ENCODE results near the gene RABGAP1L.

- TF ChIP-seq, protein P1, sequence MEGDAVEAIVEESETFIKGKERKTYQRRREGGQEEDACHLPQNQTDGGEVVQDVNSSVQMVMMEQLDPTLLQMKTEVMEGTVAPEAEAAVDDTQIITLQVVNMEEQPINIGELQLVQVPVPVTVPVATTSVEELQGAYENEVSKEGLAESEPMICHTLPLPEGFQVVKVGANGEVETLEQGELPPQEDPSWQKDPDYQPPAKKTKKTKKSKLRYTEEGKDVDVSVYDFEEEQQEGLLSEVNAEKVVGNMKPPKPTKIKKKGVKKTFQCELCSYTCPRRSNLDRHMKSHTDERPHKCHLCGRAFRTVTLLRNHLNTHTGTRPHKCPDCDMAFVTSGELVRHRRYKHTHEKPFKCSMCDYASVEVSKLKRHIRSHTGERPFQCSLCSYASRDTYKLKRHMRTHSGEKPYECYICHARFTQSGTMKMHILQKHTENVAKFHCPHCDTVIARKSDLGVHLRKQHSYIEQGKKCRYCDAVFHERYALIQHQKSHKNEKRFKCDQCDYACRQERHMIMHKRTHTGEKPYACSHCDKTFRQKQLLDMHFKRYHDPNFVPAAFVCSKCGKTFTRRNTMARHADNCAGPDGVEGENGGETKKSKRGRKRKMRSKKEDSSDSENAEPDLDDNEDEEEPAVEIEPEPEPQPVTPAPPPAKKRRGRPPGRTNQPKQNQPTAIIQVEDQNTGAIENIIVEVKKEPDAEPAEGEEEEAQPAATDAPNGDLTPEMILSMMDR (IDR thresholded peaks at IDR 0.05), result no peak
- no peak for TF ChIP-seq POLR2A (IDR thresholded peaks at IDR 0.05)
Observed at GRCh38 chr1:175015243-175015642, 855.9 kb downstream of the RABGAP1L start.
